Measurements from ENCODE around the gene HDGFL3. TPM values are rescaled to one million over a fixed set of nuclear protein-coding genes. Genes with fewer than 3 reads are reported as not detected.

Gene HDGFL3
- total RNA-seq, 1 donor from 2014 or later = 130 TPM

GRCh38 chr15:83118291-83118827, 89.3 kb downstream of the HDGFL3 start:
- Mint-ChIP-seq H3K4me1 (ENCODE audit: low read depth, unreplicated experiment) (no peaks in the 10 kb centered on the region), H3K36me3 (ENCODE audit: unreplicated experiment) (no peaks in the 10 kb centered on the region), H3K27ac (ENCODE audit: unreplicated experiment) (no peak overlapping the region), H3K4me3 (ENCODE audit: unreplicated experiment) (no peak overlapping the region), H3K27me3 (ENCODE audit: unreplicated experiment) (peaks cover 3% of the 10 kb centered on the region), H3K9me3 (ENCODE audit: unreplicated experiment) (peaks cover 2% of the 10 kb centered on the region)
- TF ChIP-seq CTCF (IDR thresholded peaks at IDR 0.05; ENCODE audit: partially characterized antibody, unreplicated experiment) = no peak
- no peak for DNase-seq

GRCh38 chr15:83115831-83116565, 91.6 kb downstream of the HDGFL3 start:
- Mint-ChIP-seq H3K36me3 (ENCODE audit: unreplicated experiment) (peaks cover 5% of the 10 kb centered on the region), H3K27ac (ENCODE audit: unreplicated experiment) (no peak overlapping the region), H3K4me3 (ENCODE audit: unreplicated experiment) (no peak overlapping the region), H3K4me1 (ENCODE audit: low read depth, unreplicated experiment) (no peaks in the 10 kb centered on the region), H3K27me3 (ENCODE audit: unreplicated experiment) (peaks cover 14% of the 10 kb centered on the region), H3K9me3 (ENCODE audit: unreplicated experiment) (peaks cover 5% of the 10 kb centered on the region)
- no peak for TF ChIP-seq CTCF (IDR thresholded peaks at IDR 0.05; ENCODE audit: partially characterized antibody, unreplicated experiment)
- DNase-seq = no peak

- H3K36me3 Mint-ChIP-seq (ENCODE audit: unreplicated experiment) = peaks cover 5% of the 10 kb centered on the region
- no peak for TF ChIP-seq CTCF (IDR thresholded peaks at IDR 0.05; ENCODE audit: partially characterized antibody, unreplicated experiment)
- no peak overlapping the region for H3K27ac Mint-ChIP-seq (ENCODE audit: unreplicated experiment)
Measured at GRCh38 chr15:83115410-83115809, 92.2 kb downstream of the HDGFL3 start.

GRCh38 chr15:83114856-83115255, 92.8 kb downstream of the HDGFL3 start:
- no peak for DNase-seq
- no peak for TF ChIP-seq CTCF (IDR thresholded peaks at IDR 0.05; ENCODE audit: partially characterized antibody, unreplicated experiment)
- H3K9me3 Mint-ChIP-seq (ENCODE audit: unreplicated experiment) = peaks cover 7% of the 10 kb centered on the region
- H3K27ac Mint-ChIP-seq (ENCODE audit: unreplicated experiment) = no peak overlapping the region
- peaks cover 4% of the 10 kb centered on the region for H3K4me1 Mint-ChIP-seq (ENCODE audit: low read depth, unreplicated experiment)
- H3K27me3 Mint-ChIP-seq (ENCODE audit: unreplicated experiment) = peaks cover 18% of the 10 kb centered on the region
- H3K4me3 Mint-ChIP-seq (ENCODE audit: unreplicated experiment) = no peak overlapping the region
- H3K36me3 Mint-ChIP-seq (ENCODE audit: unreplicated experiment) = peaks cover 9% of the 10 kb centered on the region

More at GRCh38 chr15:83115410-83115809, 92.2 kb downstream of the HDGFL3 start:
- Mint-ChIP-seq H3K27me3 (ENCODE audit: unreplicated experiment) (peaks cover 17% of the 10 kb centered on the region), H3K4me3 (ENCODE audit: unreplicated experiment) (no peak overlapping the region), H3K4me1 (ENCODE audit: low read depth, unreplicated experiment) (peaks cover 2% of the 10 kb centered on the region), H3K9me3 (ENCODE audit: unreplicated experiment) (peaks cover 5% of the 10 kb centered on the region)
- no peak for DNase-seq

Data from glutamatergic neuron (in vitro differentiated cells).